HEK293 (cell line): ENCODE results near the gene MITF.

ENCODE experiments used
- IKZF3 ChIP-seq: fragments of 450-650 bp; IDR thresholded peaks from 2 replicates; pipeline ENCODE4 v1.5.0; 2018; ENCODE audit warnings: missing biosample characterization, mild to moderate bottlenecking, missing genetic modification characterization, moderate library complexity
- RBAK ChIP-seq: fragments of 450-650 bp; formaldehyde crosslinking; IDR thresholded peaks from 2 replicates; pipeline ENCODE4 v1.5.1; 2016; ENCODE audit warnings: missing biosample characterization, missing genetic modification characterization
- SALL2 ChIP-seq: fragments of 450-650 bp; formaldehyde crosslinking; IDR thresholded peaks from 2 replicates; pipeline ENCODE4 v1.5.0; 2017; ENCODE audit warnings: missing biosample characterization, mild to moderate bottlenecking, missing genetic modification characterization, borderline replicate concordance
- ZBTB21 ChIP-seq: fragments of 450-650 bp; formaldehyde crosslinking; IDR thresholded peaks from 2 replicates; pipeline ENCODE4 v1.5.1; 2017; ENCODE audit warnings: missing biosample characterization, missing genetic modification characterization
- ZEB2 ChIP-seq: fragments of 450-650 bp; formaldehyde crosslinking; IDR thresholded peaks from 2 replicates; pipeline ENCODE4 v1.5.1; 2016; ENCODE audit warnings: missing biosample characterization, missing genetic modification characterization
- ZSCAN4 ChIP-seq: fragments of 450-650 bp; formaldehyde crosslinking; IDR thresholded peaks from 2 replicates; pipeline ENCODE4 v1.5.1; 2017; ENCODE audit warnings: missing biosample characterization, missing genetic modification characterization
- TF ChIP-seq, protein P1 (sequence below): fragments of 450-650 bp; formaldehyde crosslinking; IDR thresholded peaks from 2 replicates; pipeline ENCODE4 v1.5.1; 2016; ENCODE audit warnings: missing biosample characterization, missing genetic modification characterization

DNA sequence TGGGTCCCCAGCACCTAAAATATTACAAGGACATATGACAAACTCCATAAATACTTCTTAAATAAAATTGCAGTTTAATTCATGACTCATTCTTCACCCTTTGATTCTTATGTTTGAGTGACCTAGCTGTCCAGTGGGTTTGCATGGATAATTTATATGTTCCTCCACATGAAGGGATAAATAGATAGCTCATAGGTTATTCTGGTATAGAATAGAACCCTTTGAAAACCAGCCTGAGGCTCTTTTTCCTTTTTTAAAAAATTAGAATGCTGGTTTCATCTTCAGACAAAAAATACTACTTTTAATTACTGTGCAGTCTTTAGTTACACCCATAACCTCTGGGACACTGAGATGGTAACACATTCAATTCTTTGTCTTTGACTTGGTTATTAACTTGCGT, 163.1 kb downstream of the MITF start:
- TF ChIP-seq, protein P1, sequence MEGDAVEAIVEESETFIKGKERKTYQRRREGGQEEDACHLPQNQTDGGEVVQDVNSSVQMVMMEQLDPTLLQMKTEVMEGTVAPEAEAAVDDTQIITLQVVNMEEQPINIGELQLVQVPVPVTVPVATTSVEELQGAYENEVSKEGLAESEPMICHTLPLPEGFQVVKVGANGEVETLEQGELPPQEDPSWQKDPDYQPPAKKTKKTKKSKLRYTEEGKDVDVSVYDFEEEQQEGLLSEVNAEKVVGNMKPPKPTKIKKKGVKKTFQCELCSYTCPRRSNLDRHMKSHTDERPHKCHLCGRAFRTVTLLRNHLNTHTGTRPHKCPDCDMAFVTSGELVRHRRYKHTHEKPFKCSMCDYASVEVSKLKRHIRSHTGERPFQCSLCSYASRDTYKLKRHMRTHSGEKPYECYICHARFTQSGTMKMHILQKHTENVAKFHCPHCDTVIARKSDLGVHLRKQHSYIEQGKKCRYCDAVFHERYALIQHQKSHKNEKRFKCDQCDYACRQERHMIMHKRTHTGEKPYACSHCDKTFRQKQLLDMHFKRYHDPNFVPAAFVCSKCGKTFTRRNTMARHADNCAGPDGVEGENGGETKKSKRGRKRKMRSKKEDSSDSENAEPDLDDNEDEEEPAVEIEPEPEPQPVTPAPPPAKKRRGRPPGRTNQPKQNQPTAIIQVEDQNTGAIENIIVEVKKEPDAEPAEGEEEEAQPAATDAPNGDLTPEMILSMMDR (tag by site-specific recombination), result no peak
- TF ChIP-seq RBAK (no peak), ZBTB21 (tag by site-specific recombination) (no peak), IKZF3 (tag by site-specific recombination) (no peak), SALL2 (tag by site-specific recombination) (no peak), ZEB2 (no peak), ZSCAN4 (tag by site-specific recombination) (no peak)
